ENCODE measurements around the gene TCF7L2.

TCF7L2 gene

DNA sequence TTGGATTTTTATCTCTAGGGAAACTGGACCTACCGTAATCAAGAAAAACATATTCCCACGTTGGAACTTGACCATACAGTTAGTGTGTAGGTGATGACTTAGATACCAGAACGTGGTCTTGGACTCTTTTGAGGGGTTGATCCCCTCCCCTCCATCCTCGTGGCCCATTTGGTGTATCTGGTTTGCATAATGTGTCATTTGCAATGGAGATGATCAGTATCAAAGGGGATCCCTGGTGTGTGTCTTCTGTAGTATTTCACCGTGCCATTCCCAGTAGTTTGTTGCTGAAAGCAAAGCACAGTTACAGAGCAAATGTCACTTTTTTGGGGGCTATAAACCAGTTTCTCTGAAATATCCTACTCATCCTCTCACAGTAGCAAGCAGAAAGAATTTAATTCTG is 217.7 kb downstream of the TCF7L2 start:
- no peaks in the 10 kb centered on the region for H3K27me3 Mint-ChIP-seq
- no peaks in the 10 kb centered on the region for H3K36me3 Mint-ChIP-seq

DNA sequence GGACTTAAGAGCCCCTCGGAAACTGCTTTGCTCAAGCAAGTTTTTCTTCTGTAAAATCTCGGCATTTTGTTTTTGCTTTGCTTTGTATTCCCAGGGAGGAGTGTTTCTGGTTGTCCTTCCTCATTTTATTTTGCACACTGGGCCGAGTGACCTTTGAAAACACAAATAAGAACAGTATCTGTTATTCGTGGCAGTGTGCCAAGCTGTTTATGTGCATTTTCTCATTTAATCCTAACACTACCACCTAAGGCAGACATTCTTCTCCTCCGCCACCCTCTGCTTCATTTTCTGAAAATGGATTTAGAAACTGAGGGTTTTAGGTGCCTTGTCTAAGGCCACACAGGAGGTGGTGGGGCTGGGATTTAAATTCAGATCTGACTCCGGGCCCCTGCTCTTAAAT is 218.5 kb downstream of the TCF7L2 start:
- H3K9me3 Mint-ChIP-seq, result no peaks in the 10 kb centered on the region
- peaks cover 8% of the 10 kb centered on the region for H3K4me1 Mint-ChIP-seq
- no peaks in the 10 kb centered on the region for H3K27me3 Mint-ChIP-seq
- no peaks in the 10 kb centered on the region for H3K36me3 Mint-ChIP-seq
- H3K27ac Mint-ChIP-seq, result no peak overlapping the region
- no peak overlapping the region for H3K4me3 Mint-ChIP-seq

More for the DNA sequence above, 217.7 kb downstream of the TCF7L2 start:
- H3K27ac Mint-ChIP-seq, result no peak overlapping the region
- H3K4me1 Mint-ChIP-seq, result peaks cover 8% of the 10 kb centered on the region
- H3K4me3 Mint-ChIP-seq, result no peak overlapping the region
- H3K9me3 Mint-ChIP-seq, result no peaks in the 10 kb centered on the region

DNA sequence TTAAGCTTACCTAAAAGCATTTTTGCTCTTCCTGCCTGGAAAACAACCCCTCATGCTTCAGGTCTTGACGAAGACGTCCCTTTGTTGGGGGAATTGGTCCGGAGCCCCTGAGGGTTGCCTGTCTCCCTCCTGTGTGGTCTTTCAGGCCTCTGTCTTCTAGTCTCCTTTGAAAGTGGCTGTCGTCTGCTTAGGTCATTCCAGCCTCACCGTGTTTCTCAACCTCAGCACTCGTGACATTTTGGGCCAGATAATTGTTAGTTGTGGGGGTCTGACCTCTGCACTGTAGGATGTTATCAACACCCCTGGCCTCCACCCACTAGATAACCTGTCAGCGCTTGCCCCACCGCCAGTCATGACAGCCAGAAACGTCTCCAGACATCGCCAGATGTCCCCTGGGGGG is 219.1 kb downstream of the TCF7L2 start:
- Mint-ChIP-seq H3K4me1 (peaks cover 8% of the 10 kb centered on the region), H3K27ac (no peak overlapping the region), H3K4me3 (no peak overlapping the region), H3K27me3 (no peaks in the 10 kb centered on the region), H3K36me3 (no peaks in the 10 kb centered on the region), H3K9me3 (no peaks in the 10 kb centered on the region)

GRCh38 chr10:113169853-113170460 is 219.9 kb downstream of the TCF7L2 start:
- no peak overlapping the region for H3K4me3 Mint-ChIP-seq
- H3K36me3 Mint-ChIP-seq, result no peaks in the 10 kb centered on the region
- no peaks in the 10 kb centered on the region for H3K9me3 Mint-ChIP-seq
- peaks cover 8% of the 10 kb centered on the region for H3K4me1 Mint-ChIP-seq
- H3K27me3 Mint-ChIP-seq, result no peaks in the 10 kb centered on the region
- no peak overlapping the region for H3K27ac Mint-ChIP-seq

DNA sequence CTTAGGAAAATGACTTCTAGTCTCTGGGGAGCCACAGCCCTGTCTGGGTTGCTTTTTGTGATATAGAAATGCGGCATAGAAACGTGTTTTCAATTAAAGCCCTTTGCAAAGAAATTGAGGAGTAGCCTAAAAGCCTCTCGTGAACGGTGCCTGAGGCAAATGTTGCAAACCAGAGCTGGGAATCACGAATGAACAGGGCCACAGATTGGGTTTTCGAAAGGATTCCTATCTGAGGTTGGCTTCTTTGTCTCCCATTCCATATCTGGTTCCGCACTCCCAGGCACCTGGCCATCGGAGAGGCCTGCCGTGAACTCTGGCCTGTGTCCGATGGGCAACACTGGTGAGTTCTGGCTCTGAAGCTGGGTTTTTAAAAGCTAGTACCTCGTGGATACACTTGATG is 221.6 kb downstream of the TCF7L2 start:
- no peaks in the 10 kb centered on the region for H3K9me3 Mint-ChIP-seq
- no peak overlapping the region for H3K4me3 Mint-ChIP-seq
- H3K27me3 Mint-ChIP-seq, result no peaks in the 10 kb centered on the region

DNA sequence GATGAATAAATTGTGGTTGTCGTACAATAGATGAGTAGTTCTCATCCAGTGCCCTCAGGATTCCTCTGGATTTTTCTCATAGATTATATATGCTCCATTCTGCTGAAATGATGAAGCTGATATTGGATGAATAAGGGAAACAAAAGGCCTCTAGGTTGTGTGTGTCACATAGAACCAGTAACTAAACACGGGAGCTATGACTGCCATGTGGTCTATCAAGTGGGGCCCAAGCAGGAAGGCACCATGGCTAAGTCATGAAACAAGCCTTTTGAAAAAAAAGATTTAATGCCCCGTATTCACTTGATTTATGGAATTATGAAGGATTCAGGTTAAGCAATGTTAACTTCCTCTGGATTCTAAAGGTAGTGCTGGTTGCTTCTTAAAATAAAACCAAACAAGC is 225.1 kb downstream of the TCF7L2 start:
- Mint-ChIP-seq H3K9me3 (no peaks in the 10 kb centered on the region), H3K4me1 (peaks cover 4% of the 10 kb centered on the region), H3K36me3 (no peaks in the 10 kb centered on the region), H3K27ac (no peak overlapping the region), H3K27me3 (no peaks in the 10 kb centered on the region), H3K4me3 (no peak overlapping the region)

More for the DNA sequence above, 221.6 kb downstream of the TCF7L2 start:
- Mint-ChIP-seq H3K27ac (no peak overlapping the region), H3K36me3 (no peaks in the 10 kb centered on the region), H3K4me1 (peaks cover 8% of the 10 kb centered on the region)

DNA sequence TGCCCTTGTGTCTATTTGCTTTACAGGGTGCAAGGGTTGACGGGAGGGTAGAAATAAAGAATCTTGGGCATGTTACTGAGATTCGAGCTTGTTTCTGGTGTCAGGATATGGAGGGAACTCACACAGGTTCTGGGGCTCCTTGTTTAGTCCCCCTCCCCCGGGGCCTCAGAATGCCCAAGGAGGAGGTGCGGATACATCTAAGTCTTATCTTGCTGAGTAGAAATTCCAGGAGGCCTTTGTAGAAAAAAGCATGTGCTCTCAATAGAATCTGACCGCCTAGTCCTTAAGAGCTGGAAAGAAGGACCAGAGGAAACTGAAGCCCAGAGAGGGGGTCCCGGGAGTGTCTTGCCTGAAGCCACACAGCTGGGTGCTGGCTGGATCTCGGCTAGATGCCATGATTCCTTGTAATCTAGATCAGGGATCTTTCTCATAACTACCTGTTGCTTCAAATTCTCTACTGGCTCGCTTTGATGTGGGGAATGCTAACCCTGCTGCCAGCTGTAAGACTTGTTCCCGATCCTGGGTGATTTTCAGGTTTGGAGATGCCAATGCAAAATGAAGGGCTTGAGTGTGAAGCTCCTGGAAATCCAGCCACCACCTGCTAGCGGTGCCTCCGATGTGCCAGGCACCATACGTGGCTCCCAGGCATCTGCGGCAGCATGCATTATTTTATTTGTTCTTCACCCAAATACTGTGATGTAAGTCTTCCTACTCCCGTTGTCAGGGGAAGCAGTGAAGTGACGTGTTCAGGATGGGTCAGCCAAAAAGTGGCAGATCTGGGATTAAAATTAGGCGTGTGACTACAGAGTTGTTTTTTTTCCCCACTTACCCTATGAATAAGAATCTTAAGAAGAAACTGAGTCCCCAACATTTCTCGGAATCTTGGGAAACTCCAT is 226.0 kb downstream of the TCF7L2 start:
- Mint-ChIP-seq H3K4me3 (no peak overlapping the region), H3K4me1 (no peaks in the 10 kb centered on the region), H3K27me3 (no peaks in the 10 kb centered on the region), H3K9me3 (no peaks in the 10 kb centered on the region), H3K27ac (no peak overlapping the region), H3K36me3 (no peaks in the 10 kb centered on the region)

DNA sequence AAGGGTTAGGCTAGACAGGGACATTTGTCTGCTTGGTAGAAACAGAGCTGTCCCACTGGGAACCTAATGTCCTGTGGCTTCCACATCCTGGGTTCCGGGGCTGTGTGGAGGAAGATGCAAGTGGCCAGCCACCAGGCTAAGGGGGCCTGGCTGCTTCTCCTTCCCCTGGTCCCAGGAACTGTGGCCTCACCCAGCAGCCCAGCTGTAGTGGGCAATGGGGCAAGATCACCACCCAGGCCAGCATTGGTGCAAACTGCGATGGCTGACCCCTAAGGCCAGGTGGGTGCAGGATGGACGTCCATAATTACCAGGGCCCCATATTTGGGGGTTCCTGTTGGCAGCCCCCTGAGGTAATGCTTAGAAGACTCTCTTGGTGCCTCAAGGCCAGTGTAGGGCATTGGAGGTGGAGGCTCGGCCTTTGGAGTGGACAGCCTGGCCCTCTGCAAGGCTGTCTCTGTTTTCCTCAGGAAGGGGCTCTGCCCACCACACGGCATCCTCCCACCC is 226.7 kb downstream of the TCF7L2 start:
- H3K36me3 Mint-ChIP-seq, result no peaks in the 10 kb centered on the region
- H3K9me3 Mint-ChIP-seq, result no peaks in the 10 kb centered on the region
- no peak overlapping the region for H3K27ac Mint-ChIP-seq
- H3K27me3 Mint-ChIP-seq, result no peaks in the 10 kb centered on the region
- no peaks in the 10 kb centered on the region for H3K4me1 Mint-ChIP-seq
- H3K4me3 Mint-ChIP-seq, result no peak overlapping the region

- Mint-ChIP-seq H3K4me3 (no peak overlapping the region), H3K27ac (no peak overlapping the region), H3K9me3 (no peaks in the 10 kb centered on the region), H3K4me1 (no peaks in the 10 kb centered on the region), H3K27me3 (no peaks in the 10 kb centered on the region), H3K36me3 (no peaks in the 10 kb centered on the region)
Observed at GRCh38 chr10:113177156-113177935, 227.3 kb downstream of the TCF7L2 start.

DNA sequence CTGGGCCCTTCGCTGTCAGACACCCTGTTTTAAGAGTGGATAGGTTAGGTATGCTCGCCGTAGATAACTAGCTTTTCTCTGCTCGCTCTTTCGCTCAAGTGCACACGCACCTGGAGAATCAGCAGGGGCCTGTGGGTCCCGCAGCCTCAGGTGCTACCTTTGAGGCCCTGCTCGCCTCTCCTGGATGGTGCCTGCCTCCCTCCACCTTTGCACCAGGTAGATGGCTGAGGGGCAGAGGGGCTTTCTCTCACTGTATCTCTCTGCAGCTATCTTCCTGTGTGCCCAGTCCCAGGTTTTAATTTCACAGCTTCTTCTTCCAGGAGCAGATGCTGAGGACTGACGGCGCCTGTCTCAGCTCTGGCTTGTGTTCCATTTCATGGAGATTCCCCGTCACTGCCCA is 227.9 kb downstream of the TCF7L2 start:
- Mint-ChIP-seq H3K36me3 (no peaks in the 10 kb centered on the region), H3K4me3 (no peak overlapping the region), H3K9me3 (no peaks in the 10 kb centered on the region), H3K27me3 (no peaks in the 10 kb centered on the region), H3K27ac (no peak overlapping the region), H3K4me1 (no peaks in the 10 kb centered on the region)

GRCh38 chr10:113178771-113179170 is 228.7 kb downstream of the TCF7L2 start:
- Mint-ChIP-seq H3K9me3 (no peaks in the 10 kb centered on the region), H3K36me3 (no peaks in the 10 kb centered on the region), H3K27ac (no peak overlapping the region), H3K4me3 (no peak overlapping the region), H3K4me1 (no peaks in the 10 kb centered on the region), H3K27me3 (no peaks in the 10 kb centered on the region)

DNA sequence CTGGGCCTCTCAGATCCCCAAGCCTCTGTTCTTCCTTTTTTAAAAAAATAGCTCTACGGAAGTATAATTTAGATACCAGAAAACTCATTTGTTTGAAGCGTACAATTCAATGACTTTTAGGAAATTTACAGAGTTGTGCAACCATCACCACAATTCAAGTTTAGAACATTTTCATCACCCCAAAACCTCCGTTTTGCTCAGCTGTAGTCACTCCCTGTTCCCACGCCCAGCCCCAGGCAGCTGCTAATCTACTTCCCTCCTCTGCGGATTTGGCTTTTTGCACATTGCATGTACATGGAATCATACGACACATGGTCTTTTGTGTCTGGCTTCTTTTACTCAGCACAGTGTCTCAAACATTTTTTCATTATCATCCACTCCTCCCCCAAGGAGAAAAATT is 229.2 kb downstream of the TCF7L2 start:
- Mint-ChIP-seq H3K27ac (no peak overlapping the region), H3K4me3 (no peak overlapping the region), H3K4me1 (no peaks in the 10 kb centered on the region), H3K9me3 (no peaks in the 10 kb centered on the region), H3K27me3 (no peaks in the 10 kb centered on the region), H3K36me3 (no peaks in the 10 kb centered on the region)

DNA sequence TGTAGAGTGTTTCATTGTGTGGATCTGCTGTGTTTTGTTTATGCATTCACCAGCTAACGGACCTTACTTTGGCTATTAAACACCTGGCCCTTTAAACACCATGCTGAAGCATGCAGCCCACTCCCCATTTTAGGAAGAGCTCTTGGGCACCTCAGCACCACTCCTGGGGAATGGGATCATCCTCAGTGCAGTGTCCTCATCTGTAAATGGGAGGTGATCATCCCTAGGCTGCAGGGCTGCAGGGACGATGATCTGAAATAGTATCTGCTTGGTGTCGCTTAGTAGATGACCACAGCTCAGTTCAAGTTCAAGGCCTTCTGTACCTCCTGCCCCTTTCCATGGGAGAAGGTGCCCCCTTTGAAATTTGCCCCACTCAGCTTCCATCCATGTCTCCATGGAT is 229.9 kb downstream of the TCF7L2 start:
- Mint-ChIP-seq H3K9me3 (no peaks in the 10 kb centered on the region), H3K27ac (no peak overlapping the region), H3K27me3 (no peaks in the 10 kb centered on the region), H3K4me3 (no peak overlapping the region), H3K4me1 (no peaks in the 10 kb centered on the region), H3K36me3 (no peaks in the 10 kb centered on the region)

DNA sequence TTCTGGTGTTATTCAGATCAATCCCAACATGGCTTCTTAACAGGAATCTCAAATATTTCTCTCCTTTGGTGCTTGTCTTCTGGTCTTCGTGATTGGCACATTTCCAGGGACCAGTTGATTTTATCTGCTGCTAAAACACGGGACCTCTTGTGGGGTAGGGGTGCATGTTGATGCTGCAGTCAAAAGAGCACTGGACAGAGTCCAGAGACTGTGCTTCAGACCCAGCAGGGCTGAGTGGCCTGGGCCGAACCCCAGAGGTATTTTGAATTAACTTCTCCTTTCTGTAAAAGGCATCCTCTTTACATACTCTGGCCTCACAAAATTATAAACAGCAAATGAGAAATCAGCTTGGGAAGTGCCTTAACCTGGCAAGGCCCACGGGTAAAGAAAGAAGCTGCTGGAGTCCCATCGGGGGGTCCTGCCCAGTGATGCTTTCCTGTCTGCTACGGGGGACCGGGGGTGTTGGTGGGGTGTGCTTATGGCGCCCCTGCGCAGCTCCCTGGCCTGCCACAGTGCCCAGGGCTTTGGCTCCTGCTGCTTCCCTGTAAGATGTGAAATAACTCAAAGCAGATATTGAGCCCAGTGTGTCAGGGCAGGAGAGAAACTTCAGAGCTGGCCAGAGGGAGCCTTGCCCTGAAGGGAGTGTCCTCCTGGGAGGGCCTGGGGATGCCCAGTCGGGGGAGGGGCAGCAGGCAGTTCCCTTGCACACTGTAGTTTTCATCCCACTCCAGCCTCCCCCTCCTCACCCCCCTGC is 230.5 kb downstream of the TCF7L2 start:
- H3K27me3 Mint-ChIP-seq, result no peaks in the 10 kb centered on the region

GRCh38 chr10:113182154-113182553 is 232.1 kb downstream of the TCF7L2 start:
- Mint-ChIP-seq H3K27ac (no peak overlapping the region), H3K36me3 (no peaks in the 10 kb centered on the region), H3K27me3 (no peaks in the 10 kb centered on the region), H3K4me1 (no peaks in the 10 kb centered on the region), H3K9me3 (no peaks in the 10 kb centered on the region), H3K4me3 (no peak overlapping the region)

More for the DNA sequence above, 230.5 kb downstream of the TCF7L2 start:
- Mint-ChIP-seq H3K4me3 (no peak overlapping the region), H3K4me1 (no peaks in the 10 kb centered on the region), H3K36me3 (no peaks in the 10 kb centered on the region), H3K27ac (no peak overlapping the region), H3K9me3 (no peaks in the 10 kb centered on the region)

Measured in activated naive CD4-positive, alpha-beta T cell treated with anti-CD3 and anti-CD28 coated beads, Interleukin-2, amount 50 U/mL, for 24 hours (primary cell).